ENCODE data around the gene CCDC14.

GRCh38 chr3:123935830-123936229, 25.2 kb downstream of the CCDC14 start:
- TF ChIP-seq POLR2A (IDR thresholded peaks at IDR 0.05) (no peak), CTCF (IDR thresholded peaks at IDR 0.05) (no peak)
